Measurements from ENCODE around the gene MOGAT3.
"Not testable (repeated sequence)": the region's sequence is repeated elsewhere in the genome, so short reads cannot be mapped to it uniquely, and the experiment has no call there.

The MOGAT3 gene

DNA sequence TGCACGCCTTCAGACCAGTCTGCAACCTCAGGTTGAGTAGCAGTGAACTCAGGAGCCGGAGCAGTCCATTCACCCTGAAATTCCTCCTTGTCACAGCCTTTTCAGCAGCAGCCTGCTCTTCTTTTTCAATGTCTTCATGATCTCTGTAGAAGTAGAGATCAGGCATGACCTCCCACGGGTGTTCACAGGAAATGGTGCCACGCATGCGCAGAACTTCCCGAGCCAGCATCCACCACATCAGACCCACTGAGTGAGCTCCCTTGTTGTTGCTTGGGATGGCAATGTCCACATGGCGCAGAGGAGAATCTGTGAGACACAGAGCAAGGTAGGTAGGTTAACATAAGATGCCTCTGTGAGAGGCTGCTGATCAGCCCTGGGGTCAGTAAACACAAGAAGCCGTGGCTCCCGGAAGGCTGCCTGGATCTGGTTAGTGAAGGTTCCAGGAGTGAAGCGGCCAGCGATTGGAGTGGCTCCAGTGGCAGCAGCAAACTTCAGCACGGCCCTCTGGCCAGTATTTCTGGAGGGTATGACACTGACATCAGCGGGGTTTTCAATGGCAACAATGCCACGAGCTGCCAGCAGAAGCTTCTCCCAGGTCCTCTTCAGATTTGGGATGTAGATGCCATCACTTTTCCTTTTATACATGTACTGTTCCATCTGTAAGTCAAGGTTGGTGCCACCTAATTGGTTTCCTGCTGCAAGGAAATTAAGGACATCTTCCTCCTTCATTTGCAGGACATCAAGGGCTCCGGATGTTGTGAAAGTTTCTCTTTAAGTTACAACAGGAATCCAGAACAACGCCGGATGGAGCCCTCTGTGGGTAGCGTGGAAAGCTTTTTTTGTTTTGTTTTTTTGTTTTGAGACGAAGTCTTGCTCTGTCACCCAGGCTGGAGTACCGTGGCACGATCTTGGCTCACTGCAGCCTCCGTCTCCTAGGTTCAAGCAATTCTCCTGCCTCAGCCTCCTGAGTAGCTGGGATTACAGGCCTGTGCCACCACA, 3.2 kb upstream of the MOGAT3 start:
- H3K9me3 Mint-ChIP-seq; H3K4me3 Mint-ChIP-seq; H3K27ac Mint-ChIP-seq; intact Hi-C loops (cut with micrococcal nuclease): not testable (repeated sequence)
- Mint-ChIP-seq H3K4me1 (ENCODE audit: low read depth) (peaks cover 41% of the 10 kb centered on the region), H3K27me3 (peaks cover 45% of the 10 kb centered on the region), H3K36me3 (ENCODE audit: low read depth) (peaks cover 35% of the 10 kb centered on the region)

DNA sequence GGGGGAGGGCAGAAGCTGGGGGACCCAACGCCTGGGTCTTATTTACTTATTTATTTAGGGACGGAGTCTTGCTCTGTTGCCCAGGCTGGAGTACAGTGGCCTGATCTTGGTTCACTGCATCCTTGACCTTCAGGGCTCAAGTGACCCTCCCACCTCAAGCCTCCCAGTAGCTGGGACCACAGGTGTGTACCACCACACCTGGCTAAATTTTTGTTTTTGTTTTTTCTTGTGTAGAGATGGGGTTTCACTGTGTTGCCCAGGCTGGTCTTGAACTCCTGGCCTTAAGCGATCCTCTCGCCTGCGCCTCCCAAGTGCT, 1.7 kb upstream of the MOGAT3 start:
- intact Hi-C loops (cut with micrococcal nuclease), result no loop called here
- no peaks in the 10 kb centered on the region for H3K9me3 Mint-ChIP-seq
- H3K27ac Mint-ChIP-seq, result no peak overlapping the region
- H3K36me3 Mint-ChIP-seq (ENCODE audit: low read depth), result peaks cover 20% of the 10 kb centered on the region
- peaks cover 60% of the 10 kb centered on the region for H3K27me3 Mint-ChIP-seq
- peaks cover 41% of the 10 kb centered on the region for H3K4me1 Mint-ChIP-seq (ENCODE audit: low read depth)
- no peak overlapping the region for H3K4me3 Mint-ChIP-seq

DNA sequence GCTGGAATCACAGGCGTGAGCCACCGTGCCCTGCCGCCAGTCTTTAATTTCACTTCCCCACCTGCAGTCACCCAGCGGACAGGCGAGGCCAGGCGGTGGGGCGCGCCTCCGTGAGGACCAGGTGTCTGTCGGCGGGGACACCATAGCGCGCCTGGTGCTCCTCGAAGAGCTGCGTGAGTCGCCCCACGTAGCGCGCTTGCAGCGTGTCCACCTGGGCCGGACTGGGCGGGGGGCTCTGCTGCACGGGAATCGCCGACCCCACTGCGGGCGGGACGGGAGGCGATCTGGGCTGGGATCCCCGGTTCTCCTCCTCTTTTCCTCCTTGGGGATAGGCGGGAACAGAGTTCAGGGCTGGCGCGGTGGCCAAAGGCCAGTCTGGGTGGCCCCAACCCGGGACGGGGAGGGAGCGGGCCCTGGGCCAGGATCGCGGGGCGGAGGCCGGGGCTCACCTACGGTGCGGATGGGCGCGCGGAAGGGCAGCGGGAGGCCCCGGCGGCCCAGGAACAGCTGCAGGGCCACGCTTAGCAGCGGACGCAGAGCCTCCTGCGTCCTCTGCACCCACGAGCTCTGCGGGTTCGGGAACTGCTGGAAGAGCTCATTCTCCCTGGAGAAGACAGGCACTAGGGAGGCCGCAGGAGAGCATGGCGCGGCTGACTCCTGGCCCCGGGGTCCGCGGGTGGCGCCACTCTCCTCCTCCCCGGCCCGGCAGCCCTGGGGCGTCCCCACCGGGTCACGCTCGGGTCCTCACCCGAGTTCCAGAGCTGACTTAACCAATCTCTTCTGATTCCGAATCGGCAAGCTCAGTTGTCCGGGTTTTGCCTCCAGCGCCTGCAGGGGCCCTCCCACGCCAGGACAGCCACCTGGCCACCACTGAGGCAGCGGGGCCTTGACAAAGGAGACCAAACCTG, 1.1 kb upstream of the MOGAT3 start:
- intact Hi-C loops (cut with micrococcal nuclease), result no loop called here
- Mint-ChIP-seq H3K27me3 (peaks cover 60% of the 10 kb centered on the region), H3K4me1 (ENCODE audit: low read depth) (peaks cover 41% of the 10 kb centered on the region), H3K27ac (no peak overlapping the region), H3K4me3 (no peak overlapping the region), H3K9me3 (no peaks in the 10 kb centered on the region), H3K36me3 (ENCODE audit: low read depth) (peaks cover 14% of the 10 kb centered on the region)

DNA sequence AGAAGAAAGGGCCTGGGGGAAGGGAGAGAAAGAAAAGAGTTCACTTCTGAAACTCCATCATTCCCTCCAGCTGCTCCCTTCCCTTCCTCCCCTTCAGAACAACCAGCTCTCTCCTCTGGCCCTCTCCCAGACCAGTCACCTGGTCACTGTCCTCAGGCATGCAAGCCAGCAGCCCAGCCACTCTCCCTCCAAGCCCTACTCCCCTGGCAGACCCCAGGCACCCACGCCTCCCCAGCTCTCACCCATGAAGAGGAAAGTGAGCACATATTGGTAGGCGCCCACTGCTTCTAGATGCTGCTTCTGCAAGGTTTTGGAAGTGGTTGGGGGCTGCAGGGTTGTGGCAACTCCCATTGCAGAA, 353 bp downstream of the MOGAT3 start:
- no peaks in the 10 kb centered on the region for H3K9me3 Mint-ChIP-seq
- peaks cover 70% of the 10 kb centered on the region for H3K27me3 Mint-ChIP-seq
- H3K27ac Mint-ChIP-seq, result no peak overlapping the region
- intact Hi-C loops (cut with micrococcal nuclease), result no loop called here
- no peaks in the 10 kb centered on the region for H3K36me3 Mint-ChIP-seq (ENCODE audit: low read depth)
- peaks cover 32% of the 10 kb centered on the region for H3K4me1 Mint-ChIP-seq (ENCODE audit: low read depth)
- H3K4me3 Mint-ChIP-seq, result no peak overlapping the region

DNA sequence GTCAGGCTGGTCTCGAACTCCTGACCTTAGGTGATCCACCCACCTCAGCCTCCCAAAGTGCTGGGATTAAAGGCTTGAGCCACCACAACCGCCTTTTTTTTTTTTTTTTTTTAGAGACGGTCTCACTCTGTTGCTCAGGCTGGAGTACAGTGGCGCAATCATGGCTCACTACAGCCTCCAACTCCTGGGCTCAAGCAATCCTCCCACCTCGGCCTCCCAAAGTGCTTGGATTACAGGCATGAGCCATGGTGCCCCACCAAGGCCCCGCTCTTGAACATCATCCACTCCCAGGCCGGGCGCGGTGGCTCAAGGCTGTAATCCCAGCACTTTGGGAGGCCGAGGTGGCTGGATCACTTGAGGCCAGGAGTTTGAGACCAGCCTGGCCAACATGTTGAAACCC, 1.3 kb downstream of the MOGAT3 start:
- H3K4me3 Mint-ChIP-seq; H3K9me3 Mint-ChIP-seq; H3K27ac Mint-ChIP-seq; intact Hi-C loops (cut with micrococcal nuclease); H3K36me3 Mint-ChIP-seq (ENCODE audit: low read depth): not testable (repeated sequence)
- Mint-ChIP-seq H3K27me3 (peaks cover 75% of the 10 kb centered on the region), H3K4me1 (ENCODE audit: low read depth) (peaks cover 32% of the 10 kb centered on the region)

DNA sequence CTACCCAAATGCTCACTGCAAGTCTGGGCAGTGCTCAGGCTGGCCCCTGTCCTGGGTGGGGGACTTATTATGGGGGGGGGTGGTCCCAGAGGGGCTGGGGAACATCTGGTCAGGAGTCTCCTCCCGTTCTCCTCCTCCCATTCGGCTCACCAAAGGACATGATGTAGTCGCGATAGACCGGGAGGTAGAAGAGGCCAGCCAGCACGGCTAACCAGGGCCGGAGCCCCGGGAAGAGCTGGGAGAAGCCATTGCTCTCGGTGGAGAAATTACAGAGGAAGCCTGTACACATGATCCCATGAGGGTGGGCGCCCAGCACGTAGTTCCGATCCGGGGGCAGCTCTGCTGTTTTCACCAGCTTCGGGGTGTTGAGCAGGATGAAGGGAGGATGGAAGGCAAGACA, 2.4 kb downstream of the MOGAT3 start:
- Mint-ChIP-seq H3K27me3 (peaks cover 77% of the 10 kb centered on the region), H3K27ac (no peak overlapping the region), H3K9me3 (no peaks in the 10 kb centered on the region), H3K36me3 (ENCODE audit: low read depth) (no peaks in the 10 kb centered on the region), H3K4me1 (ENCODE audit: low read depth) (peaks cover 23% of the 10 kb centered on the region), H3K4me3 (no peak overlapping the region)
- intact Hi-C loops (cut with micrococcal nuclease), result no loop called here

DNA sequence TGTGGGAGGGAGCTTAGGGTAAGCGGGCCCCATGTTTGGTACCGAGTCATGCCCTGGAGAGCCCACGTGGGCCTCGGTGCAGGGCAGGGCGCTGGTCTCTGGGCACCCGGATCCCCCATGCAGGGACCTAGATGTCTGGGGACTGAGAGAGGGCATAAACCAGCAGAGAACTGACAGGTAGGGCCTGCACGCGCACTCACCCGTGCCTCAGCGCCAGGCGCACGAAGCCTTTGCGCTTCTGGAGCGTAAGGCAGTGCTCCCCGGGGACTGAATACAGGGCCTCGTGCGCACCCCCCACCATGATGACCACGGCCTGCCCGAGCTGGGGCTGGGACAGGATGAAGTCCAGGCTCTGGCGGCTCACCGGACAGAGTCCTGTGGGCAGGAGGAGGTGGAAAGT, 2.8 kb downstream of the MOGAT3 start:
- no peak overlapping the region for H3K4me3 Mint-ChIP-seq
- H3K4me1 Mint-ChIP-seq (ENCODE audit: low read depth), result peaks cover 18% of the 10 kb centered on the region
- no peak overlapping the region for H3K27ac Mint-ChIP-seq
- peaks cover 75% of the 10 kb centered on the region for H3K27me3 Mint-ChIP-seq
- no peaks in the 10 kb centered on the region for H3K9me3 Mint-ChIP-seq
- no peaks in the 10 kb centered on the region for H3K36me3 Mint-ChIP-seq (ENCODE audit: low read depth)
- intact Hi-C loops (cut with micrococcal nuclease), result no loop called here

DNA sequence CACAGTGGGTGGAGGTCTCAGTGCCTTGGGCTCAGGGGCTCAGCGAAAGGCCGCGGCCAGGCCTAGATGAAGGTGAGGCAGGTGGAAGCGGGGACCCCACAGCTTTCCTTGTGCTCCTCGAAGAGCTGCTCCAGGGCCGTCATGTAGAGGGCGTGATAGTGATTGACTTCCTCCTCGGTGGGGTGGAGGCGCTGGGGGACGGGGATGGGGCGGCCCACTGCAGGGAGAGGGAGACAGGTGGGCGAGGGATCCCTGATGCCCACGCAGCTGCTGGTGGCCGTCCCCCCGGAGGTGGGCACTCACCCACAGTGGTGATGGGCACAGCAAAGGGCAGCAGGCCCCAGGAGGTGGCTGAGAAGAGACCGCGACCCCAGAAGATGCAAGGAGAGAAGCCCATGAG, 5.0 kb downstream of the MOGAT3 start:
- H3K4me1 Mint-ChIP-seq (ENCODE audit: low read depth), result peaks cover 5% of the 10 kb centered on the region
- H3K9me3 Mint-ChIP-seq, result no peaks in the 10 kb centered on the region
- intact Hi-C loops (cut with micrococcal nuclease), result no loop called here
- H3K27me3 Mint-ChIP-seq, result peaks cover 57% of the 10 kb centered on the region
- no peaks in the 10 kb centered on the region for H3K36me3 Mint-ChIP-seq (ENCODE audit: low read depth)
- H3K27ac Mint-ChIP-seq, result no peak overlapping the region
- no peak overlapping the region for H3K4me3 Mint-ChIP-seq

DNA sequence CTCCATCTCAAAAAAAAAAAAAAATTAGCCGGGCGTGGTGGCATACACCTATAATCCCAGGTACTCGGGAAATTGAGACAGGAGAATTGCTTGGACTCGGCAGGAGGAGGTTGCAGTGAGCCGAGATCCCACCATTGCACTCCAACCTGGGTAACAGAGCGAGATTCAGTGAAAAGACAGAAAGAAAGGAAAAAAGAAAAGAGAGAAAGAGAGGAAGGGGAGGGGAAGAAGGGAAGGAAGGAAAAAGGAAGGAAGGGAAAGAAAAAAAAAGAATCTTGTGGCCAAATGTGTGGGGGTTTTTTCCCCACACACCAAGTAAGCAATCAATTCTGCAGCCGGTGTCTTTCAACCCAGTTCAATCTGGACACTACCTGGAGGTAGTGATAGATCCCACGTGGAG, 11.7 kb downstream of the MOGAT3 start:
- H3K4me1 Mint-ChIP-seq (ENCODE audit: low read depth), result peaks cover 18% of the 10 kb centered on the region
- H3K4me3 Mint-ChIP-seq, result no peak overlapping the region
- no peaks in the 10 kb centered on the region for H3K36me3 Mint-ChIP-seq (ENCODE audit: low read depth)
- intact Hi-C loops (cut with micrococcal nuclease), result no loop called here
- no peak overlapping the region for H3K27ac Mint-ChIP-seq
- H3K27me3 Mint-ChIP-seq, result peaks cover 34% of the 10 kb centered on the region
- no peaks in the 10 kb centered on the region for H3K9me3 Mint-ChIP-seq

DNA sequence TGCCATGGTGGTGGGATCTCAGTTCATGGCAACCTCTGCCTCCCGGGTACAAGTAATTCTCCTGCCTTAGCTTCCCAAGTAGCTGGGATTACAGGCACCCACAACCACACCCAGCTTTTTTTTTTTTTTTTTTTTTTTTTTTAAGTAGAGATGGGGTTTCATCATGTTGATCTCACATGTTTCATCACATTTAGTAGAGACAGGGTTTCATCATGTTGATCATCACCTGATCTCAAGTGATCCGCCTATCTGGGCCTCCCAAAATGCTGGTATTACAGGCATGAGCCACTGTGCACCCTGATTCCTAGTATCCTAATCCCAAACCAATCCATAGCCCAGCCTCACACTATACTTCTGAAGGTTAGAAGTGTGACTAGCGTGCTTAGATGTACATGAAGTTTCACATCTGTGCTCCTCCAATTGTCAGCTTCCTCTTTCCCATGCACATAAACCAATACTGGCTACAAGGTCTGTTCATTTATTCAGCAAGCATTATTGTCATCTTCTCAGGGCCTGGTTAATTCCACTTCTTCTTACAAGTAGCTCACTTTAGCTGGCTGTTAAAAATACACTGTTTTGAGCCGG, 13.9 kb downstream of the MOGAT3 start:
- peaks cover 43% of the 10 kb centered on the region for H3K27me3 Mint-ChIP-seq
- H3K4me1 Mint-ChIP-seq (ENCODE audit: low read depth), result peaks cover 23% of the 10 kb centered on the region
- H3K27ac Mint-ChIP-seq, result peak overlapping the region; percentile 7
- no peak overlapping the region for H3K4me3 Mint-ChIP-seq
- peaks cover 8% of the 10 kb centered on the region for H3K9me3 Mint-ChIP-seq
- intact Hi-C loops (cut with micrococcal nuclease), result no loop called here
- H3K36me3 Mint-ChIP-seq (ENCODE audit: low read depth), result no peaks in the 10 kb centered on the region

DNA sequence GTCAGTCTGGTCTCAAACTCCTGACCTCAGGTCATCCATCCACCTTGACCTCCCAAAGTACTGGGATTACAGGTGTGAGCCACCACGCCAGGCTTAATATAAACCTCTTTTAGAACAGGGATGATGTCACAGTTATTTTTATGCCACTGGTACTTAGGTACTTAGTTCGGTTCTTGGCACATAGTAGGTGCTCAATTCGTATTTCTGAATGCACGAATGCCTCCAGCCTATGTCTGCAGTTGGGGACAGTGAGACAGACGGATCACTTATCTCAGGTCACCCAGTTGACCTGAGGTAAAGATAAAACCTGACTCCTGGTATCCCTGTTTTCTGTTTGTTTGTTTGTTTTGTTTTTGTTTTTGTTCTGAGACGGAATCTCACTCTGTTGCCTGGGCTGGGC, 14.6 kb downstream of the MOGAT3 start:
- H3K27me3 Mint-ChIP-seq, result peaks cover 48% of the 10 kb centered on the region
- no peaks in the 10 kb centered on the region for H3K36me3 Mint-ChIP-seq (ENCODE audit: low read depth)
- no peak overlapping the region for H3K27ac Mint-ChIP-seq
- no peak overlapping the region for H3K4me3 Mint-ChIP-seq
- peaks cover 23% of the 10 kb centered on the region for H3K4me1 Mint-ChIP-seq (ENCODE audit: low read depth)
- H3K9me3 Mint-ChIP-seq, result peaks cover 8% of the 10 kb centered on the region
- intact Hi-C loops (cut with micrococcal nuclease), result no loop called here

DNA sequence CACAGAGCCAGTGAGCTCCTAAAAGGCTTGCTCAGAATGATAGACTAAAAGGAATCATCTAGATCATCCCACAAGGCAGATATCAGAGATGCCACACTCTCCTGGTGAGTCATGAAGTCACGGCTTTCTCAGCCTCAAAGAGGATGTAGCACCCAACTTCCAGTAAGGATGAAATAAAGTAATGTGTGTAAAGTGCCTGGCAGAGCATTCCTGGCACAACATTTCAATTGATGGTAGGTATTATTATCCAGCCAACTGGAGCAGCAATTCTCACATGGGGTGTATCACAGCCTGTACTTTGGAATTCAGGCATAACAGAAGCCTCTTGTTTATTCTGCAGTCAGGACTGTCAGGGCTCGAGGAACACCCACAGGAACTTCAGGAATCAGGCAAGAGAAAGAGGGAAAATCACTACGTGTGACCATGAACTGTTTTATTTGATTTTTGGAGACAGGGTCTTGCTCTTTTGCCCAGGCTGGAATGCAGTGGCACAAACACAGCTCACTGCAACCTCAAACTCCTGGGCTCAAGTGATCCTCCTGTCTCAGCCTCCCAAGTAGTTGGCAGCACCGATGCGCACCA, 15.5 kb downstream of the MOGAT3 start:
- Mint-ChIP-seq H3K9me3 (peaks cover 8% of the 10 kb centered on the region), H3K27me3 (peaks cover 52% of the 10 kb centered on the region), H3K4me1 (ENCODE audit: low read depth) (peaks cover 23% of the 10 kb centered on the region), H3K36me3 (ENCODE audit: low read depth) (no peaks in the 10 kb centered on the region), H3K27ac (no peak overlapping the region), H3K4me3 (no peak overlapping the region)
- intact Hi-C loops (cut with micrococcal nuclease), result no loop called here

DNA sequence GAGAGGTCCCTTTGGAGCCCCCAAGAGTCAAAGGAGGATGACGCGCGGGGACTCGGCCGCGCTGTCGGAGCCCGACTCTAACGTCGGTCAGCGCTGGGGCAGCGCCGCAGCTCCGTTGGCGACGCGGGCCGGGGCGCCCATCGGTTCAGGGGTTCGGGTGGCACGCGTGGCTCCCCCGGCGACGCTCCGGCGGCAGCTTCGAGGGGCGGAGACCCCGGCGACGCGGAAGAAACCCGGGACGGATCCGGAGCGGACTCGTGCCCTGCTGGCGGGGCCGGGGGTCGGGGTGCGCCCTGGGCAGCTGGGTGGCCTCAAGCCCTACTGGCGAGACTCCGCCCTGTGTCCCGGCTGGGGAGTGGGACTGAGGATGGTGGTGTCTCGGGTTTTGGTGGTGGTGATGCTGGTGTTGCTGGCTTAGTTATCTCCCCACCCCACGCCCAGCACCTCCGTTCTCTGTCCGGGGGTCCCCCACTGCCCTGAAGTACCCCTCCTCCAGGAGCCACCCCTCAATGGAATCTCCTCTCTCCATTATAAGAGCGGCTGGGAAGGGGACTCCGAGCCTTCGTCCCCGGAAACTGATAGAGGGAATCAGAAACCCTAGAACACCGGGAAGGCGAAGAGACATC, 20.6 kb downstream of the MOGAT3 start, which contains the start of gene NAT16:
NAT16 (minus strand) TSS at position 164 of the 626 bp plus-strand sequence. CDS start 5,486 bp downstream, outside the sequence.
- H3K27ac Mint-ChIP-seq, result no peak within 1 kb of the TSS
- H3K9me3 Mint-ChIP-seq, result peaks cover 8% of the 10 kb centered on the region
- intact Hi-C loops (cut with micrococcal nuclease), result no loop called here
- no peak within 1 kb of the TSS for H3K4me3 Mint-ChIP-seq
- peaks cover 89% of the 10 kb centered on the region for H3K27me3 Mint-ChIP-seq
- no peaks in the 10 kb centered on the region for H3K36me3 Mint-ChIP-seq (ENCODE audit: low read depth)
- H3K4me1 Mint-ChIP-seq (ENCODE audit: low read depth), result peaks cover 19% of the 10 kb centered on the region
